Measurements from ENCODE around the gene P2RY14. TPM values are rescaled to one million over a fixed set of nuclear protein-coding genes. Genes with fewer than 3 reads are reported as not detected.
A peak's percentile ranks its signal among the peaks of the same experiment; 100 is the strongest.

Gene P2RY14
- total RNA-seq, 4 donors from 2014 or later, result 0.60 to 11.3 (median 7.2) TPM; not detected in 1

DNA sequence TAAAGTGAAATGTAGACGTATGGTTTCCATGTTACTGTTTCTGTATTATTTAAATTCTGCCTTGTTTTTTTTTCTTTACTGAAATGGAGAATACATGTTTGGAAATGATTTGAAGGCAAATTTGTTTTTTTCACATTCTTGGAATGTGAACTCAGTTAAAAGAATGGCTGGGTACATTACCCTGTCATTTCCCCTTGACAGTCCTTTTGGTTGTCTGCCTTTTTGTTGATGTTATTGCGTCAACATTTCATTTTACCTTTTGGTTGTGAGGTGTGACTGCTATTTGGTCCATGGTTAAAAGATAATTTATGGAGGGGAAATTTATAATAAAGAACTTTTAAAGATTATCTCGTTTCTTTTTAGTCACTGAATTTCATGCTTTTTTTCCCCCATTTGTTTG lies 72.1 kb downstream of the P2RY14 start:
- TF ChIP-seq POLR2A (IDR thresholded peaks at IDR 0.05) (no peak), POLR2AphosphoS5 (IDR thresholded peaks at IDR 0.05) (no peak), EP300 (IDR thresholded peaks at IDR 0.05; ENCODE audit: low read depth) (no peak)
- TF ChIP-seq, protein P1, sequence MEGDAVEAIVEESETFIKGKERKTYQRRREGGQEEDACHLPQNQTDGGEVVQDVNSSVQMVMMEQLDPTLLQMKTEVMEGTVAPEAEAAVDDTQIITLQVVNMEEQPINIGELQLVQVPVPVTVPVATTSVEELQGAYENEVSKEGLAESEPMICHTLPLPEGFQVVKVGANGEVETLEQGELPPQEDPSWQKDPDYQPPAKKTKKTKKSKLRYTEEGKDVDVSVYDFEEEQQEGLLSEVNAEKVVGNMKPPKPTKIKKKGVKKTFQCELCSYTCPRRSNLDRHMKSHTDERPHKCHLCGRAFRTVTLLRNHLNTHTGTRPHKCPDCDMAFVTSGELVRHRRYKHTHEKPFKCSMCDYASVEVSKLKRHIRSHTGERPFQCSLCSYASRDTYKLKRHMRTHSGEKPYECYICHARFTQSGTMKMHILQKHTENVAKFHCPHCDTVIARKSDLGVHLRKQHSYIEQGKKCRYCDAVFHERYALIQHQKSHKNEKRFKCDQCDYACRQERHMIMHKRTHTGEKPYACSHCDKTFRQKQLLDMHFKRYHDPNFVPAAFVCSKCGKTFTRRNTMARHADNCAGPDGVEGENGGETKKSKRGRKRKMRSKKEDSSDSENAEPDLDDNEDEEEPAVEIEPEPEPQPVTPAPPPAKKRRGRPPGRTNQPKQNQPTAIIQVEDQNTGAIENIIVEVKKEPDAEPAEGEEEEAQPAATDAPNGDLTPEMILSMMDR (IDR thresholded peaks at IDR 0.05), result no peak
- no peak overlapping the region for H3K4me3 ChIP-seq
- no peaks in the 10 kb centered on the region for H3K36me3 ChIP-seq
- no peak for DNase-seq
- H3K9me3 ChIP-seq, result no peaks in the 10 kb centered on the region
- intact Hi-C loops (cut with DNase I; ENCODE audit: low total_unique reads), result no loop called here
- H3K27me3 ChIP-seq, result no peaks in the 10 kb centered on the region
- 70 to 81% methylated on average over 3 of the region's 3 CpGs for WGBS, 2 donors (ENCODE audit: low coverage in 1 of 2)
- in situ Hi-C loops (cut with MboI; ENCODE audit: low pct_ligation_motif_present in 1 of 4, low pct_unique_long_range_greater_than_20kb in 1 of 4, low sequenced_read_pairs in 3 of 4), result no loop called here
- H3K4me1 ChIP-seq, result peaks cover 0 to 13% (median 8%) of the 10 kb centered on the region in 4 donors
- H3K27ac ChIP-seq, result no peak overlapping the region

DNA sequence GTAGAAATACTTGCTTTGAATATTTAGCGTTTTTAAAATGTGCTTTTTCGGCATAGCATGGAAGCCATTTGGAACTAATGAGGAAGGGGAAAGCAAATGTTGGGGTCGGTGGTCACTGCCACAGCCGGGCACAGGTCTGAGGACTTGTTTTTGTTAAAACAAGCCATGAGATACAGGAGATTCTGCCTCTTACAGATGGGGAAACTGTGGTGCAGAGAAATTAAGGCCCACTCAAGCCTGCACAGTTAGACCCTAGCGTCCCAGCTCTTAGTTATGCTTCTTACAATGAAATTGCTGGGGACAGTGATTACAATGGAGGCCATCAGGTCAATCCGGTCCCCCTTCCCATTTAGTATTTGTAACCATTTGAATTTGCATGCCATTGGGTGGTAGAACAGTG lies 72.9 kb downstream of the P2RY14 start:
- WGBS, 2 donors (ENCODE audit: low coverage in 1 of 2), result 87 to 89% methylated on average over 6 of the region's 6 CpGs
- H3K4me1 ChIP-seq, result peaks cover 0 to 6% (median 3%) of the 10 kb centered on the region in 4 donors
- H3K36me3 ChIP-seq, result no peaks in the 10 kb centered on the region
- peak overlapping the region in 1 of 4 donors; percentile 32 for H3K27ac ChIP-seq
- H3K27me3 ChIP-seq, result no peaks in the 10 kb centered on the region
- in situ Hi-C loops (cut with MboI; ENCODE audit: low pct_ligation_motif_present in 1 of 4, low pct_unique_long_range_greater_than_20kb in 1 of 4, low sequenced_read_pairs in 3 of 4) (no loop called here), intact Hi-C loops (cut with DNase I; ENCODE audit: low total_unique reads) (no loop called here)
- no peaks in the 10 kb centered on the region for H3K9me3 ChIP-seq
- H3K4me3 ChIP-seq, result no peak overlapping the region
- TF ChIP-seq, protein P1 (IDR thresholded peaks at IDR 0.05), result no peak
- TF ChIP-seq EP300 (IDR thresholded peaks at IDR 0.05; ENCODE audit: low read depth) (no peak), POLR2AphosphoS5 (IDR thresholded peaks at IDR 0.05) (no peak), POLR2A (IDR thresholded peaks at IDR 0.05) (no peak)
- DNase-seq, result no peak

DNA sequence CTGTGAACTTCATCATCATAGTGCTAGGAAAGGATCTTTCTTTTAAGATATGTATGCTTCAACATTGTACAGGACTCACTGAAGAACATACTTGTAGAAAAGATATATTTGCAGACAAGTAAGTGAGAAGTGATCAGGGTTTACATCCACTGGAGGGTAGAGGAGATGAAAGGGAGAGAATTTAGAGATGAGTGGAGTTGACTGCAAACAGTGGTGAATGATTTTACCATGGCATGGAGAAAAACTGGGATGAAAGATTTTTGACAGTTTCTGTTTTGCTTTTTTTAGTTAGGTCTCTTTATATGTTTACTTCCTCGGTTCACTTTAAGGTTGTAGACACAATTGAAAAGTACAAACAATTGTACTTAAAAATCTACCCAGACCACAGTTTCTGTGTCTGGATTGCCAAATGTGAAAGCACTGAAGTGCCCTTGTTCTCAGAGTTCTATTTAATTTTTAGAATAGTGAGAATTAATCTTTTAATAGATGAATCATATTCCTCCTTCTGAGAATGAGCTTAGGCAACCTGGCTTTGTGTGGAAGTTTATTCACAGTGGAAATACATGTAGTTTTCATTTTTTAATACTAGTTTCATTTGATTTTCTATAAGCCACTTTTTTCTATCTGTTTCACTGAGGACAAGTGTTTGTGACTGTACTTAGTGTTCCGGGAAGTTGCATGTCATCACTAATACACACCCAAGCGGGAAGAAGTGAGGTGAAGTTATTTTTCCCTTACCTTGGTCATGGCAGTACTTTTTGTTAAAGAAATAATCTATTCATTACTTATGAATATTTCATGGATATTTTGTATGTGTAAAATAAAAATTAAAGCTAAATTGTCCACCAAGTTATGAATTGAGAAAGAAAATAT lies 73.6 kb downstream of the P2RY14 start:
- no peaks in the 10 kb centered on the region for H3K36me3 ChIP-seq
- intact Hi-C loops (cut with DNase I; ENCODE audit: low total_unique reads), result no loop called here
- WGBS, 2 donors (ENCODE audit: low coverage in 1 of 2), result 70 to 77% methylated on average over 3 of the region's 3 CpGs
- no peak overlapping the region for H3K4me3 ChIP-seq
- DNase-seq, result no peak
- in situ Hi-C loops (cut with MboI; ENCODE audit: low pct_ligation_motif_present in 1 of 4, low pct_unique_long_range_greater_than_20kb in 1 of 4, low sequenced_read_pairs in 3 of 4), result no loop called here
- no peaks in the 10 kb centered on the region for H3K9me3 ChIP-seq
- H3K27me3 ChIP-seq, result no peaks in the 10 kb centered on the region
- peaks cover 0 to 3% (median 0%) of the 10 kb centered on the region in 4 donors for H3K4me1 ChIP-seq
- TF ChIP-seq EP300 (IDR thresholded peaks at IDR 0.05; ENCODE audit: low read depth), result no peak
- TF ChIP-seq POLR2A (IDR thresholded peaks at IDR 0.05), result no peak
- TF ChIP-seq, protein P1 (IDR thresholded peaks at IDR 0.05), result no peak
- no peak for TF ChIP-seq POLR2AphosphoS5 (IDR thresholded peaks at IDR 0.05)
- H3K27ac ChIP-seq, result peak overlapping the region in 2 of 4 donors; percentile 32

DNA sequence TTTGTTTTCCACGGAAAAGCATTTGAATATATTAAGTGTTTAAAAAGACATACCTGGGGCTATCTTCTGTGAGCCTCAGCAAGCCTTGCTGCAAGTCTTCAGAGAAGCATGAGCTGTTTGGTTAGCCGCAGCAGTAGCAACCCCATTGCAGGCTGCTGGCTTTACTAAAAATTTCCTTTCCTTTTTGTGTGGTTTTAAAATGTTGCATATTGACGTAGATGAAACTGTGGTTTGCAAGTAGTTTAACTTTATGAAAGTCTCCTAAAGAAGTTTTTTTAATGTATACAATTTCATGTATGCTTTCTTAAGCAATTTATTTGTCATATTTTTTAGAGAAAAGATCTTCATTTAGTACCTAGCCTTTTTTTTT lies 75.3 kb downstream of the P2RY14 start, which contains the start of gene GPR171:
TSS of gene GPR171 (minus strand) at position 166 of the 370 bp plus-strand sequence. CDS start 3,830 bp downstream, outside the sequence.
- H3K9me3 ChIP-seq, result no peaks in the 10 kb centered on the region
- H3K36me3 ChIP-seq, result no peaks in the 10 kb centered on the region
- TF ChIP-seq POLR2A (IDR thresholded peaks at IDR 0.05) (peak; percentile 56), POLR2AphosphoS5 (IDR thresholded peaks at IDR 0.05) (peak in 2 of 3 donors; percentile 25 to 48), EP300 (IDR thresholded peaks at IDR 0.05; ENCODE audit: low read depth) (no peak)
- TF ChIP-seq, protein P1 (IDR thresholded peaks at IDR 0.05), result no peak
- H3K27ac ChIP-seq, result peak within 1 kb of the TSS; percentile 10 to 47 (median 24)
- WGBS, 2 donors (ENCODE audit: low coverage in 1 of 2), result 69 to 84% methylated on average over 3 of the region's 3 CpGs
- peaks cover 0 to 3% (median 0%) of the 10 kb centered on the region in 4 donors for H3K4me1 ChIP-seq
- no peaks in the 10 kb centered on the region for H3K27me3 ChIP-seq
- DNase-seq, result peak; percentile 29
- intact Hi-C loops (cut with DNase I; ENCODE audit: low total_unique reads) (no loop called here), in situ Hi-C loops (cut with MboI; ENCODE audit: low pct_ligation_motif_present in 1 of 4, low pct_unique_long_range_greater_than_20kb in 1 of 4, low sequenced_read_pairs in 3 of 4) (no loop called here)
- peak within 1 kb of the TSS in 1 of 4 donors; percentile 23 for H3K4me3 ChIP-seq

Data from transverse colon (tissue), 4 donors.